Lower leg skin (tissue), 4 donors: ENCODE data around the gene RBCK1. TPM values are rescaled to one million over a fixed set of nuclear protein-coding genes. Genes with fewer than 3 reads are reported as not detected.
A peak's percentile ranks its signal among the peaks of the same experiment; 100 is the strongest.

Experiments
- DNase-seq, 2 donors: peaks; one replicate each; pipeline ENCODE4 v3.0.0-alpha.2; 2019; ENCODE audit warnings: low spot score in 2 of 2
- H3K4me3 ChIP-seq: fragments of 200-600 bp; sonication (generic); 2 replicates; pipeline ENCODE4 v1.5.1; 2017; ENCODE audit warnings: mild to moderate bottlenecking, low read depth; ENCODE audit not compliant: poor library complexity, severe bottlenecking
- POLR2A ChIP-seq, 2 donors: fragments of 450-650 bp; IDR thresholded peaks; one replicate each; pipeline ENCODE4 v1.6.1; 2016 to 2017; ENCODE audit warnings: antibody characterized with exemption in 2 of 2, mild to moderate bottlenecking in 1 of 2, moderate library complexity in 1 of 2
- WGBS, 2 donors: methylation state at CpG; one replicate each; pipeline ENCODE4 v1.1.5; 2018; 5-methylcytosine and 5-hydroxymethylcytosine counted together
- intact Hi-C: fragments of 100-400 bp; cut with DNase I; formaldehyde crosslinking; loops from one replicate; pipeline ENCODE4 v1.15.0; 2023; ENCODE audit warnings: low total_unique reads
- total RNA-seq, 4 donors: library from RNA; depleted of rRNA; stranded (reverse); fragments of >200 nt; gene quantifications; one replicate each; pipeline ENCODE4 v1.1.0, GENCODE V29; 2016
- TF ChIP-seq, protein P1 (sequence below), 3 donors: fragments of 450-650 bp; IDR thresholded peaks; one replicate each; pipeline ENCODE4 v1.5.1; 2016; ENCODE audit warnings: antibody characterized with exemption in 3 of 3, mild to moderate bottlenecking in 3 of 3, moderate library complexity in 2 of 3

RBCK1 gene
- total RNA-seq, 4 donors from 2014 or later = 65.2 to 90.1 (median 77.1) TPM

DNA sequence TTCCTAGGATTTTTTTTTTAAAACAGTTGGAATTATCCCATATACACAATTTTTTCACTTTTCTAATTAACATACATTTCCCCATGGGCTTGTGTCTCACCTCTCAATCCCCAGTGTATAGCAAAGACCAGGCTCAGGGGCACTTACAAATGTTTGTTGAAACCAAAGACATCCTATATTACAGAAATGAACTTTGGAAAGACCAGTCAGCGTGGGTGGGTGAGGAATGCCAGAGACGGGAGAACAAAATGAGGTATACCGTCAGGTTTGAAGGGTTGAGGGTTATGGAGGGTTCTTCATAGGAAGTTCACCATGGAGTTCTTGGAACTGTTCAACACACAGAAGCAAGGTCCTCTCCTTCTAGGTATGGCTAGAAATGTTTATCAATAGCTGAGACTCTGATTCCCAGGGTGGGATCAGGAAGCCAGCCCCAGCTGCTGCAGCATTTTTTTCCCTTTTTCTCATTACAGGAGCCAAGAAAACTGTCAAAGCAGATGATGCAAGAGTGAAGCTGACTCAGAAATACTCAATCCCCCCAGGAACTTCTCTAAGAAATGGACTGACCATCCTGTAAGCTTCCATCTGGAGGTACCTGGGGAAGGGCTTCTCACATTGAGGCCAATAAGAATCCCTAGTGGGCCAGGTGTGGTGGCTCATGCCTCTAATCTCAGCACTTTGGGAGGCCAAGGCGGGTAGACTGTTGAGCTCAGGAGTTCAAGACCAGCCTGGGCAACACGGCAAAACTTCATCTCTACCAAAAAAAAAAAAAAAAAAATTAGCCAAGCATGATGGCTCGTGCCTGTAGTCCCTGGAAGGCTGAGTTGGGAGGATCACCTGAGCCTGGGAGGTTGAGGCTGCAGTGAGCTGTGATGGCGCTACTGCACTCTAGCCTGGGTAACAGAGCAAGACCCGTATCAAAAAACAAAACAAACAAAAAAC lies 70.2 kb downstream of the RBCK1 start:
- no peak for TF ChIP-seq POLR2A (IDR thresholded peaks at IDR 0.05)
- TF ChIP-seq, protein P1, sequence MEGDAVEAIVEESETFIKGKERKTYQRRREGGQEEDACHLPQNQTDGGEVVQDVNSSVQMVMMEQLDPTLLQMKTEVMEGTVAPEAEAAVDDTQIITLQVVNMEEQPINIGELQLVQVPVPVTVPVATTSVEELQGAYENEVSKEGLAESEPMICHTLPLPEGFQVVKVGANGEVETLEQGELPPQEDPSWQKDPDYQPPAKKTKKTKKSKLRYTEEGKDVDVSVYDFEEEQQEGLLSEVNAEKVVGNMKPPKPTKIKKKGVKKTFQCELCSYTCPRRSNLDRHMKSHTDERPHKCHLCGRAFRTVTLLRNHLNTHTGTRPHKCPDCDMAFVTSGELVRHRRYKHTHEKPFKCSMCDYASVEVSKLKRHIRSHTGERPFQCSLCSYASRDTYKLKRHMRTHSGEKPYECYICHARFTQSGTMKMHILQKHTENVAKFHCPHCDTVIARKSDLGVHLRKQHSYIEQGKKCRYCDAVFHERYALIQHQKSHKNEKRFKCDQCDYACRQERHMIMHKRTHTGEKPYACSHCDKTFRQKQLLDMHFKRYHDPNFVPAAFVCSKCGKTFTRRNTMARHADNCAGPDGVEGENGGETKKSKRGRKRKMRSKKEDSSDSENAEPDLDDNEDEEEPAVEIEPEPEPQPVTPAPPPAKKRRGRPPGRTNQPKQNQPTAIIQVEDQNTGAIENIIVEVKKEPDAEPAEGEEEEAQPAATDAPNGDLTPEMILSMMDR (IDR thresholded peaks at IDR 0.05) = no peak
- WGBS, 2 donors = 85 to 92% methylated on average over 8 of the region's 8 CpGs
- intact Hi-C loops = no loop called here
- DNase-seq = no peak
- H3K4me3 ChIP-seq = no peak overlapping the region

DNA sequence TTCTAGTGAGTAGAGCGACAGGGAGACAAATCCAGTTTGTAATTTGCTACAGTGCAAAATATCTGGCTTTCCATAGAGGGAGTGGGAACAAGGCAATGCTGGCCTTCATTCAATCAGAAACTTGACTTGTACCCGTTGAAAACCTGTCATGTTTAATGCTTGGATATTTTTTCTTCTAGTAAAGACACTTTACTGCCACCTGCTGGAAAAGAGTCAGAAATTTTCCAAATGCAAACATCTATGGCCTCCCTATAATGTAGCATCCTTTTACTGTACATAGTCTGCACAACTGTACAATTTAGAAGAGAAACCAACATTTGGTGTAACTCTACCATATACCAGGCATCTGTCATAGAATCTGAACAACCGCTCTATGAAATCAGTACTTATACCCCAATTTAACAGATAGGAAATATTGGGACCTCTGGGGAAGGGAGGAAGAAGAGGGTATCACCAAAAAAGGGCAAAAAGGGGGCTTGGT lies 70.9 kb downstream of the RBCK1 start:
- no peak for TF ChIP-seq POLR2A (IDR thresholded peaks at IDR 0.05)
- TF ChIP-seq, protein P1 (IDR thresholded peaks at IDR 0.05) = peak in 1 of 3 donors; percentile 15
- peak in 1 of 2 donors; percentile 24 for DNase-seq
- 49 to 52% methylated on average over 3 of the region's 3 CpGs for WGBS, 2 donors
- intact Hi-C loops = no loop called here
- H3K4me3 ChIP-seq = no peak overlapping the region

DNA sequence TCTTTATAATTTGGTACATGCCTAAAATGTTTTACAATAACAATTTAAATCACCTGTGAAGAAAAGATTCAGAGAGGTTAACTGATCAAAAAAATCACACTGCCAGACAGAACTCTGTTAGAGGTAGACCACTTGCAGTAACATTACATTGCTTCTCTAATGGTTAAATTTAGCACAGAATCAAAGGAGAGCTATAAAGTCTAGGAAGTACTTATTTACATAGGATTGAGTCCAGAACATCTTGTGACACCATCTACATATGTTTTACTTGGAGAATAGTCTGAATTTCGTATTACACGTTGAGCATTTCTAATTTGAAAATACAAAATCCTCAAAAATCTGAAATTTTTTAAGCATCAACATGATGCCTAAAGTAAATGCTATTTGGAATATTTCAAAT lies 71.4 kb downstream of the RBCK1 start:
- H3K4me3 ChIP-seq = no peak overlapping the region
- intact Hi-C loops = no loop called here
- WGBS, 2 donors = 69 to 73% methylated on average over 2 of the region's 2 CpGs
- TF ChIP-seq, protein P1 (IDR thresholded peaks at IDR 0.05) = no peak
- TF ChIP-seq POLR2A (IDR thresholded peaks at IDR 0.05) = no peak
- no peak for DNase-seq

DNA sequence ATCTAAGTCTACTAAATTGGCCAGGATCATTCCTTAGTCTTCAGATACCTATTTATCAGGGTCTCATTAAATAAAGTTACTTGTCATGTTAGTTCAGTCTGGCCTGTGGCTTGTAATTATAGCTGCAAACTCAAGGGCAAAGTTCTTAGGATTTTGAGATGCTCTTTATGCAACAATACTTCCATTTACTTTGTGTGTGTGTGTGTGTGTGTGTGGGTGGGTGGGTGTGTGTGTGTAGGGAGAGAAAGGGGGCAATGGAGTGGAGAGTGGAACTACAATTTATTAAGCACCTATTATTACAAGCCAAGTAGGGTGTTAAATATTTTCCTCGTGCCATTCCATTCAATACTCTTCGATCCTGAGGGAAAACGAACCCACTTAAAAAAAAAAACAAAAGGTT lies 71.9 kb downstream of the RBCK1 start:
- no peak for TF ChIP-seq POLR2A (IDR thresholded peaks at IDR 0.05)
- TF ChIP-seq, protein P1 (IDR thresholded peaks at IDR 0.05) = no peak
- no peak overlapping the region for H3K4me3 ChIP-seq
- intact Hi-C loops = loop anchor here (5.0 kb wide), 1 partner anchor 128 kb away; no protein-coding TSS in a partner anchor
- DNase-seq = no peak
- 62 to 67% methylated on average over 3 of the region's 3 CpGs for WGBS, 2 donors

DNA sequence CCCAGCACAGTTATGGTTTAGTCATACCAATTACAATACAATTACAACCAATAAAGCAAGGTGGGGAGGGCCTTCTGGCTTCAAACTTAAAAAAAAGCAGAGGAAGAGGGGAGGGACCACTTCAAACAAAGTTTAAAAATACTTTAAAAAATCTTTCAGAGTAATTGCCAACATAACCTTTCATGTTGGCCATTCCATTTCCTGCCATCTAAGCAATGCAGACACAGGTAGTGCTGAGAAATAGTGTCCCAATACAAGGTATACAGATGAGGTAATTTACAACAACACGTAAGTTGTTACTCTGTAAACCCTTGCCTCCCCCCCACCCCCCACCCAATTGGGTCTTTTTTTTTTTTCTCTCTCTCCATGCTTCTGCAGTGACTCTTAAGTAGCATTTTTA lies 73.1 kb downstream of the RBCK1 start:
- WGBS, 2 donors = 79 to 86% methylated on average over 1 of the region's 1 CpG
- intact Hi-C loops = loop anchor here (5.0 kb wide), 1 partner anchor 129 kb away; no protein-coding TSS in a partner anchor

More for the DNA sequence above, 73.1 kb downstream of the RBCK1 start:
- H3K4me3 ChIP-seq = no peak overlapping the region
- TF ChIP-seq POLR2A (IDR thresholded peaks at IDR 0.05) = no peak
- TF ChIP-seq, protein P1 (IDR thresholded peaks at IDR 0.05) = no peak
- DNase-seq = no peak

Other genes with a start within 250 kb of the RBCK1 start
- not detected for gene DEFB128, start 218.6 kb upstream of the RBCK1 start, total RNA-seq
- not detected for gene DEFB129, start 181.0 kb upstream of the RBCK1 start, total RNA-seq
- gene DEFB132, start 150.6 kb upstream of the RBCK1 start, total RNA-seq = not detected
- gene C20orf96, start 117.5 kb upstream of the RBCK1 start, total RNA-seq = under 1 TPM in 3 of 4 donors, not detected in 1; 0.36 to 0.59 (median 0.52) TPM
- 10 to 100 TPM in 1 of 4 donors, 1 to 10 TPM in 3; 7.3 to 10.8 (median 9.2) TPM for gene ZCCHC3, start 110.7 kb upstream of the RBCK1 start, total RNA-seq
- 1 to 10 TPM; 4.7 to 9.9 (median 5.4) TPM for gene SOX12, start 82.7 kb upstream of the RBCK1 start, total RNA-seq
- gene NRSN2, start 61.2 kb upstream of the RBCK1 start, total RNA-seq = 10 to 100 TPM in 2 of 4 donors, 1 to 10 TPM in 2; 4.4 to 16.6 (median 9.9) TPM
- gene TRIB3, start 27.5 kb upstream of the RBCK1 start, total RNA-seq = 10 to 100 TPM; 20.6 to 35.2 (median 27.5) TPM
- 10 to 100 TPM; 36.5 to 44.8 (median 42.5) TPM for gene TBC1D20, start 54.2 kb downstream of the RBCK1 start, total RNA-seq
- gene CSNK2A1, start 135.5 kb downstream of the RBCK1 start, total RNA-seq = 10 to 100 TPM; 86.0 to 96.7 (median 90.3) TPM
- under 1 TPM in 1 of 4 donors, not detected in 3; 0.71 TPM for gene TCF15, start 202.0 kb downstream of the RBCK1 start, total RNA-seq
- 10 to 100 TPM; 12.2 to 27.8 (median 15.3) TPM for gene SRXN1, start 244.9 kb downstream of the RBCK1 start, total RNA-seq